Stimulated activated CD4-positive, alpha-beta T cell treated with anti-CD3 and anti-CD28 coated beads, Interleukin-12 subunit alpha, Interleukin-12 subunit beta, amount 100 ng/mL, for 4 hours (primary cell): ENCODE data around the gene ALG8.

Source experiments
- DNase-seq: peaks from one replicate; pipeline ENCODE4 v3.0.0-alpha.2; 2020

ALG8 gene

GRCh38 chr11:78158987-78159652 lies 19.7 kb upstream of the ALG8 start:
- no peak for DNase-seq

GRCh38 chr11:78156127-78156844 lies 16.9 kb upstream of the ALG8 start:
- DNase-seq: no peak

GRCh38 chr11:78151804-78152203 lies 12.4 kb upstream of the ALG8 start:
- DNase-seq: no peak

- no peak for DNase-seq
Measured at GRCh38 chr11:78150754-78151153, 11.3 kb upstream of the ALG8 start.

GRCh38 chr11:78150346-78150745 lies 10.9 kb upstream of the ALG8 start:
- DNase-seq: no peak

GRCh38 chr11:78149646-78150045 lies 10.2 kb upstream of the ALG8 start:
- no peak for DNase-seq

- DNase-seq: no peak
Measured at GRCh38 chr11:78147807-78148206, 8.4 kb upstream of the ALG8 start.

GRCh38 chr11:78145511-78146025 lies 6.1 kb upstream of the ALG8 start:
- DNase-seq: no peak

- no peak for DNase-seq
Measured at GRCh38 chr11:78140392-78141077, 1.1 kb upstream of the ALG8 start.

GRCh38 chr11:78138694-78139421 lies 568 bp downstream of the ALG8 start:
- DNase-seq: peak; percentile 37

- DNase-seq: no peak
Measured at GRCh38 chr11:78138291-78138690, 1.1 kb downstream of the ALG8 start.

GRCh38 chr11:78132475-78132874 lies 7.0 kb downstream of the ALG8 start:
- no peak for DNase-seq

GRCh38 chr11:78131956-78132355 lies 7.5 kb downstream of the ALG8 start:
- no peak for DNase-seq

- DNase-seq: no peak
Measured at GRCh38 chr11:78127403-78127802, 12.0 kb downstream of the ALG8 start.

GRCh38 chr11:78112582-78113275 lies 26.7 kb downstream of the ALG8 start:
- no peak for DNase-seq

- DNase-seq: no peak
Measured at GRCh38 chr11:78111298-78111697, 28.1 kb downstream of the ALG8 start.

- DNase-seq: no peak
Measured at GRCh38 chr11:78110830-78111229, 28.6 kb downstream of the ALG8 start.

GRCh38 chr11:78110351-78110750 lies 29.1 kb downstream of the ALG8 start:
- no peak for DNase-seq

GRCh38 chr11:78109081-78110015 lies 30.1 kb downstream of the ALG8 start:
- DNase-seq: no peak

GRCh38 chr11:78100676-78101472 lies 38.6 kb downstream of the ALG8 start:
- no peak for DNase-seq
